GM12865 (cell line): ENCODE results near the gene GALK2.

Experiments
- DNase-seq: peaks from one replicate; pipeline ENCODE4 v3.0.0; 2010; ENCODE audit warnings: low read depth
- H3K4me3 ChIP-seq: 2 replicates; pipeline ENCODE4 v1.5.1; 2011; ENCODE audit warnings: mild to moderate bottlenecking, low read depth, low read length, control low read depth
- CTCF ChIP-seq: IDR thresholded peaks from 2 replicates; pipeline ENCODE4 v1.5.1; 2011; ENCODE audit warnings: low read length, control low read depth, low read depth, inconsistent platforms; ENCODE audit not compliant: insufficient read depth; ENCODE audit errors: missing control alignments

The GALK2 gene

GRCh38 chr15:49290191-49290590, 120.1 kb downstream of the GALK2 start:
- no peak for DNase-seq
- no peak overlapping the region for H3K4me3 ChIP-seq
- TF ChIP-seq CTCF, result no peak

GRCh38 chr15:49293941-49294340, 123.9 kb downstream of the GALK2 start:
- no peak for TF ChIP-seq CTCF
- no peak for DNase-seq
- no peak overlapping the region for H3K4me3 ChIP-seq

GRCh38 chr15:49296258-49296657, 126.2 kb downstream of the GALK2 start:
- DNase-seq, result no peak
- H3K4me3 ChIP-seq, result no peak overlapping the region
- no peak for TF ChIP-seq CTCF

- H3K4me3 ChIP-seq, result no peak overlapping the region
- TF ChIP-seq CTCF, result no peak
- DNase-seq, result no peak
These were observed 127.5 kb downstream of the GALK2 start for GRCh38 chr15:49297584-49297983.

- no peak overlapping the region for H3K4me3 ChIP-seq
- no peak for DNase-seq
- TF ChIP-seq CTCF, result no peak
These were observed 130.8 kb downstream of the GALK2 start for GRCh38 chr15:49300856-49301255.

- no peak for DNase-seq
- H3K4me3 ChIP-seq, result no peak overlapping the region
- TF ChIP-seq CTCF, result no peak
These were observed 131.5 kb downstream of the GALK2 start for GRCh38 chr15:49301562-49301961.

- no peak overlapping the region for H3K4me3 ChIP-seq
- TF ChIP-seq CTCF, result no peak
- DNase-seq, result no peak
These were observed 133.0 kb downstream of the GALK2 start for GRCh38 chr15:49303003-49303402.
